ENCODE data around the gene CYP26C1. TPM values are rescaled to one million over a fixed set of nuclear protein-coding genes. Genes with fewer than 3 reads are reported as not detected.
A peak's percentile ranks its signal among the peaks of the same experiment; 100 is the strongest.

CYP26C1 gene
- total and polyA plus RNA-seq, 2 donors from 2014 or later = 0.09 to 0.35 TPM

GRCh38 chr10:93063144-93063976 lies 2.8 kb downstream of the CYP26C1 start:
- H3K36me3 ChIP-seq (ENCODE audit: control insufficient read depth in 2 of 3, insufficient read depth in 3 of 3, low read length in 3 of 3) = no peaks in the 10 kb centered on the region
- H3K9me3 ChIP-seq (ENCODE audit: control insufficient read depth in 2 of 3, insufficient read depth in 1 of 3, low read length in 3 of 3) = no peaks in the 10 kb centered on the region
- FAIRE-seq (no peak), DNase-seq (peak in 1 of 5 donors; percentile 77)
- no peak overlapping the region for H3K27ac ChIP-seq (ENCODE audit: low read depth in 2 of 2, low read length in 2 of 2)
- intact Hi-C loops (cut with DNase I) = no loop called here
- no peak overlapping the region for H3K9ac ChIP-seq (ENCODE audit: low read length in 3 of 3)
- no peak overlapping the region for H3K4me3 ChIP-seq (ENCODE audit: low read length in 3 of 3)
- TF ChIP-seq CTCF (IDR thresholded peaks at IDR 0.05; ENCODE audit: borderline replicate concordance, extremely low read depth, insufficient read depth) = no peak
- peaks cover 71% of the 10 kb centered on the region for H3K27me3 ChIP-seq (ENCODE audit: control insufficient read depth, insufficient read depth, low read length)
- H3K4me1 ChIP-seq (ENCODE audit: control insufficient read depth in 2 of 3, insufficient read depth in 2 of 3, low read depth in 1 of 3, low read length in 3 of 3) = peaks cover 0 to 13% (median 0%) of the 10 kb centered on the region in 3 donors

- FAIRE-seq = no peak
- H3K27me3 ChIP-seq (ENCODE audit: control insufficient read depth, insufficient read depth, low read length) = peaks cover 71% of the 10 kb centered on the region
- intact Hi-C loops (cut with DNase I) = no loop called here
- H3K9ac ChIP-seq (ENCODE audit: low read length in 3 of 3) = no peak overlapping the region
- H3K4me1 ChIP-seq (ENCODE audit: control insufficient read depth in 2 of 3, insufficient read depth in 2 of 3, low read depth in 1 of 3, low read length in 3 of 3) = peaks cover 0 to 13% (median 0%) of the 10 kb centered on the region in 3 donors
- no peaks in the 10 kb centered on the region for H3K9me3 ChIP-seq (ENCODE audit: control insufficient read depth in 2 of 3, insufficient read depth in 1 of 3, low read length in 3 of 3)
- no peak overlapping the region for H3K4me3 ChIP-seq (ENCODE audit: low read length in 3 of 3)
- DNase-seq = peak in 1 of 5 donors; percentile 39
- no peaks in the 10 kb centered on the region for H3K36me3 ChIP-seq (ENCODE audit: control insufficient read depth in 2 of 3, insufficient read depth in 3 of 3, low read length in 3 of 3)
- TF ChIP-seq CTCF (IDR thresholded peaks at IDR 0.05; ENCODE audit: borderline replicate concordance, extremely low read depth, insufficient read depth) = no peak
- no peak overlapping the region for H3K27ac ChIP-seq (ENCODE audit: low read depth in 2 of 2, low read length in 2 of 2)
These were observed 3.5 kb downstream of the CYP26C1 start for GRCh38 chr10:93063977-93064660.

- no peak for TF ChIP-seq CTCF (IDR thresholded peaks at IDR 0.05; ENCODE audit: borderline replicate concordance, extremely low read depth, insufficient read depth)
- Histone ChIP-seq H3K9me3 (ENCODE audit: control insufficient read depth in 2 of 3, insufficient read depth in 1 of 3, low read length in 3 of 3) (no peaks in the 10 kb centered on the region), H3K27me3 (ENCODE audit: control insufficient read depth, insufficient read depth, low read length) (peaks cover 69% of the 10 kb centered on the region), H3K36me3 (ENCODE audit: control insufficient read depth in 2 of 3, insufficient read depth in 3 of 3, low read length in 3 of 3) (no peaks in the 10 kb centered on the region), H3K4me1 (ENCODE audit: control insufficient read depth in 2 of 3, insufficient read depth in 2 of 3, low read depth in 1 of 3, low read length in 3 of 3) (peaks cover 0 to 13% (median 0%) of the 10 kb centered on the region in 3 donors), H3K4me3 (ENCODE audit: low read length in 3 of 3) (no peak overlapping the region), H3K9ac (ENCODE audit: low read length in 3 of 3) (no peak overlapping the region), H3K27ac (ENCODE audit: low read depth in 2 of 2, low read length in 2 of 2) (no peak overlapping the region)
- intact Hi-C loops (cut with DNase I) = no loop called here
- DNase-seq (peak in 1 of 5 donors; percentile 66), FAIRE-seq (no peak)
These were observed 4.5 kb downstream of the CYP26C1 start for GRCh38 chr10:93064874-93065660.

Measured in kidney (tissue), 14 donors.